ENCODE measurements around the gene KRTAP4-7. TPM values are rescaled to one million over a fixed set of nuclear protein-coding genes. Genes with fewer than 3 reads are reported as not detected.
"Not testable (repeated sequence)": the region's sequence is repeated elsewhere in the genome, so short reads cannot be mapped to it uniquely, and the experiment has no call there.

Gene KRTAP4-7
- total RNA-seq, 4 donors from 2014 or later: not detected

GRCh38 chr17:41061964-41062363 lies 22.0 kb upstream of the KRTAP4-7 start:
- no peak for ATAC-seq (ENCODE audit: low FRiP score)
- TF ChIP-seq, protein P1, sequence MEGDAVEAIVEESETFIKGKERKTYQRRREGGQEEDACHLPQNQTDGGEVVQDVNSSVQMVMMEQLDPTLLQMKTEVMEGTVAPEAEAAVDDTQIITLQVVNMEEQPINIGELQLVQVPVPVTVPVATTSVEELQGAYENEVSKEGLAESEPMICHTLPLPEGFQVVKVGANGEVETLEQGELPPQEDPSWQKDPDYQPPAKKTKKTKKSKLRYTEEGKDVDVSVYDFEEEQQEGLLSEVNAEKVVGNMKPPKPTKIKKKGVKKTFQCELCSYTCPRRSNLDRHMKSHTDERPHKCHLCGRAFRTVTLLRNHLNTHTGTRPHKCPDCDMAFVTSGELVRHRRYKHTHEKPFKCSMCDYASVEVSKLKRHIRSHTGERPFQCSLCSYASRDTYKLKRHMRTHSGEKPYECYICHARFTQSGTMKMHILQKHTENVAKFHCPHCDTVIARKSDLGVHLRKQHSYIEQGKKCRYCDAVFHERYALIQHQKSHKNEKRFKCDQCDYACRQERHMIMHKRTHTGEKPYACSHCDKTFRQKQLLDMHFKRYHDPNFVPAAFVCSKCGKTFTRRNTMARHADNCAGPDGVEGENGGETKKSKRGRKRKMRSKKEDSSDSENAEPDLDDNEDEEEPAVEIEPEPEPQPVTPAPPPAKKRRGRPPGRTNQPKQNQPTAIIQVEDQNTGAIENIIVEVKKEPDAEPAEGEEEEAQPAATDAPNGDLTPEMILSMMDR (IDR thresholded peaks at IDR 0.05): no peak
- no peak for DNase-seq (ENCODE audit: low spot score)

DNA sequence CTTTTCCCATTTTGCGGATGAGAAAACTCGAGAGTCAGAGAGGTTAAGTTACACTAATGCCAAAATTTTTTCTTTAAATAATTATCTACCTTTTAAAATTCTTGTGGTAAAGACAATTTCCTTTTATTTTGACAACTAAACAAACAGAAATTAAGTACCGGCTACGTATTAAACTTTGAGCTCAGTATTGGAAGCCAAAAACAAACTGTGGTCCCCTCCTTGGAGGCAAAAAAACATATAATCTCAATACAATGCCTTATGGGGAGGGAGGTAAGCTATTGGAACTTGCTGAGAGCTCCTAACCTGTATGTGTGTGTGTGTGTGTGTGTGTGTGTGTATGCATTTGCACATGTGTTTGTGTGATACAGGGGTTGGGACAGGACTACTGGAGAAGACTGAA lies 20.5 kb upstream of the KRTAP4-7 start:
- TF ChIP-seq, protein P1 (IDR thresholded peaks at IDR 0.05): no peak
- DNase-seq (ENCODE audit: low spot score) (no peak), ATAC-seq (ENCODE audit: low FRiP score) (no peak)

DNA sequence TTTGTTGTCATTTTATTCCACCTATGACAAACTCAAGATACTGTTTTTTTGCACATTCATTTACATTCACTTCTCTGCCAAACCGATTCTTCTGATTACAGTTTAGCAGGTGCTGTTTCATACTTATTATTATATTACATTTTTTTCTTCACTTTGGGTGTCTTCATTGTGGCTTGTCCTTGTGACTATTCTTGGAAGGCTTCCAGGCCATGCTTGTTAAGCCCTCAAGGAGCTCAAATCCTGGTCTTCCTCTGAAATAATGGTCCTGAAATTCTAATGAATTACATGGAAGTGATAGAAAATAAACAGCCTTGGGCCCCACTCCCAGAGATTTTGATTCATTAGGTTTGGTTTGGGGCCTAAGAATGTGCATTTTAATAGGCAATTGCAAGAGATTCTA lies 19.6 kb upstream of the KRTAP4-7 start:
- no peak for DNase-seq (ENCODE audit: low spot score)
- TF ChIP-seq, protein P1 (IDR thresholded peaks at IDR 0.05): no peak
- ATAC-seq (ENCODE audit: low FRiP score): no peak

DNA sequence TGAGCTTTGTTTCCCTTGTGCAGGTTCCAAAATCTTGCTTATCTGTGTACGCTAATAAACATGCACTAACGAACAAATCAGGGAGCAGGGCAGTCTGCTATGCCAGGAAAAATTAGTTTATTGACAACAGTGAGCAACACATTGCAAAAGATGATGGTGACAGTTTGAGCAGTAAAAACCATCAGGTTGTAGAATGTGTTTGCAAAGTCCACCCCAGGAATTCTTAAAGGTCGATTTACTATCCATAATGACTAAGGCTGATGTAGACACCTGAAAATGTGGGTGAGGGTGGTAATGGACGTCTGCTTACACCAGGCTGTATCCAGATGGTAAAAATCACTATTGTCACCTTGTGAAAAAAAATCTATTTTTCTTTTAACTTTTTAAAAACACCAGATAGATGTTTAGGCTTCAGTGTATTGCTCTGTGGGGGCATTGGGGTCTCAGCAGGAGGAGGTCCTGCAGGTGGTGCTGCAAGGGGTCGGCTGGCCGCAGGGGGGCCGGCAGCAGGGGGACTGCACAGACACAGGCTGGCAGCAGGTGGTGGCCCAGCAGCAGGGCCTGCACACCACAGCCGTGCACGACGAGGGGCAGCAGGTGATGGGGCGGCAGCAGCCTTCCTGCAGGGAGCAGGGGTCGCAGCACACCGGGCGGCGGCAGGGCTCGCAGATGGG lies 18.8 kb upstream of the KRTAP4-7 start:
- not testable (repeated sequence) for DNase-seq (ENCODE audit: low spot score); ATAC-seq (ENCODE audit: low FRiP score)

DNA sequence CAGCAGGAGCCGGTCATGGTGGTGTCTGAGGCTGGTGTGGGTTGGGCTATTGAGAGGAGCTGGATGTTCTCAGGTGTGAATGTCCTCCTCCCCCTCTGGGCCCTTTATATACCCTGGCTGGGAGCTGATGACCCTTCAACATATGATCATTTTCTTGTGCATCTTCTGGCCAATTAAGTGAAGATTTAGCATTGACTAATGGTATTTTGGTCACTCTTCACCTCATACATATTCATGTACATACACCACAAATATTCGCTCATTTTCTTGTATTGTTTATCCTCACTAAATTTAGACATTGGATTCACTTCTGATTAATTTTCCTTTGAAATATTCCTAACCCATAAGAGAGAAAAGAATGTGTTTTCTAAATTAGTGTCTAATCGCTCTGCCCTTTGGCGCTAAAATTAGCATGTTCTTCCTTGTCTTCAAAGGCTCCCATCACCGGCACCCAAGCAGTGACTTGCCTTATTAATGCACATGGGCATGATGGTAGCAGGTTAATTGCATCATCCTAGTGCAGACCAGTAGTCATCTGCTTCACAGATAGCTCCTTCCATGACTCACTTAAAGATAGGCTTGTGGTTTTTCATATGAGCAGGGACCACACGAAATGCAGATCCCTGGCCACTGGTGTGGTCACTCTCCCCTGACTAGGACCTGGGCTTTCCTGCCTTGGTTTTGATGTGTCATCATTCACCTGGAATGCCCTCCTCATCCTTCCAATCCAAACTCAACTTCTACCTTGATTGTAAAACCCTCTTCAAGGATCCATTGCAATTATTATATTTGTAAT lies 17.9 kb upstream of the KRTAP4-7 start, which contains the start of gene KRTAP2-4:
TSS of gene KRTAP2-4 (minus strand) at position 51 of the 796 bp plus-strand sequence. CDS start at position 17, 34 bp downstream.
- TF ChIP-seq, protein P1 (IDR thresholded peaks at IDR 0.05): no peak
- ATAC-seq (ENCODE audit: low FRiP score): no peak
- no peak for DNase-seq (ENCODE audit: low spot score)

GRCh38 chr17:41067281-41067680 lies 16.7 kb upstream of the KRTAP4-7 start:
- no peak for DNase-seq (ENCODE audit: low spot score)
- TF ChIP-seq, protein P1 (IDR thresholded peaks at IDR 0.05): no peak
- ATAC-seq (ENCODE audit: low FRiP score): no peak

GRCh38 chr17:41069031-41069430 lies 14.9 kb upstream of the KRTAP4-7 start:
- DNase-seq (ENCODE audit: low spot score): no peak
- TF ChIP-seq, protein P1 (IDR thresholded peaks at IDR 0.05): no peak
- no peak for ATAC-seq (ENCODE audit: low FRiP score)
